ENCODE measurements around the gene FGFR2.

FGFR2 gene

GRCh38 chr10:121450247-121450646 is 148.0 kb downstream of the FGFR2 start:
- no peak for DNase-seq (ENCODE audit: low read depth)

- DNase-seq (ENCODE audit: low read depth): no peak
Measured at GRCh38 chr10:121449482-121449924, 148.7 kb downstream of the FGFR2 start.

GRCh38 chr10:121448766-121449421 is 149.3 kb downstream of the FGFR2 start:
- no peak for DNase-seq (ENCODE audit: low read depth)

GRCh38 chr10:121444520-121445165 is 153.6 kb downstream of the FGFR2 start:
- DNase-seq (ENCODE audit: low read depth): no peak

GRCh38 chr10:121442086-121442935 is 155.9 kb downstream of the FGFR2 start:
- DNase-seq (ENCODE audit: low read depth): no peak

GRCh38 chr10:121440461-121440860 is 157.8 kb downstream of the FGFR2 start:
- no peak for DNase-seq (ENCODE audit: low read depth)

- no peak for DNase-seq (ENCODE audit: low read depth)
Measured at GRCh38 chr10:121438333-121438732, 159.9 kb downstream of the FGFR2 start.

GRCh38 chr10:121437596-121437995 is 160.6 kb downstream of the FGFR2 start:
- DNase-seq (ENCODE audit: low read depth): no peak

- DNase-seq (ENCODE audit: low read depth): no peak
Measured at GRCh38 chr10:121436630-121437341, 161.5 kb downstream of the FGFR2 start.

GRCh38 chr10:121436281-121436629 is 162.0 kb downstream of the FGFR2 start:
- no peak for DNase-seq (ENCODE audit: low read depth)

- DNase-seq (ENCODE audit: low read depth): no peak
Measured at GRCh38 chr10:121435099-121435875, 163.0 kb downstream of the FGFR2 start.

GRCh38 chr10:121433965-121434364 is 164.3 kb downstream of the FGFR2 start:
- no peak for DNase-seq (ENCODE audit: low read depth)

GRCh38 chr10:121428867-121429266 is 169.4 kb downstream of the FGFR2 start:
- DNase-seq (ENCODE audit: low read depth): no peak
